ENCODE data around the gene ABLIM1. TPM values are rescaled to one million over a fixed set of nuclear protein-coding genes. Genes with fewer than 3 reads are reported as not detected.

ABLIM1 gene
- total and polyA plus RNA-seq, 7 experiments from 2014 or later, result 109 to 440 (median 357) TPM

GRCh38 chr10:114607358-114607998 lies 50.6 kb downstream of the ABLIM1 start:
- Histone ChIP-seq H3K27ac (ENCODE audit: low read depth, low read length) (no peak overlapping the region), H3K4me3 (ENCODE audit: low read length) (no peak overlapping the region), H3K4me1 (ENCODE audit: control insufficient read depth in 2 of 2, insufficient read depth in 2 of 2, low read length in 2 of 2) (no peaks in the 10 kb centered on the region), H3K27me3 (ENCODE audit: control insufficient read depth in 2 of 2, insufficient read depth in 2 of 2, low read length in 2 of 2) (no peaks in the 10 kb centered on the region), H3K9me3 (ENCODE audit: control insufficient read depth in 2 of 3, low read length in 3 of 3) (no peaks in the 10 kb centered on the region), H3K36me3 (ENCODE audit: control insufficient read depth in 2 of 3, insufficient read depth in 3 of 3, low read length in 3 of 3) (no peaks in the 10 kb centered on the region)
- no peak for DNase-seq
- peaks cover 0 to 2% (median 0%) of the 10 kb centered on the region in 11 donors for H3K9me3 Mint-ChIP-seq
- no peaks in the 10 kb centered on the region for H3K36me3 Mint-ChIP-seq
- intact Hi-C loops (cut with micrococcal nuclease), result no loop called here
- CTCF ChIA-PET, result interaction anchor here (0.7 kb wide), 1 partner anchor 107 kb away, joined by 3 read pairs; no protein-coding TSS in a partner anchor
- H3K27me3 Mint-ChIP-seq, result peaks cover 0 to 6% (median 0%) of the 10 kb centered on the region in 5 donors
- H3K27ac Mint-ChIP-seq, result no peak overlapping the region
- no peak overlapping the region for H3K4me3 Mint-ChIP-seq
- ATAC-seq, result no peak
- POLR2A ChIA-PET, result no interaction called here
- H3K4me1 Mint-ChIP-seq, result peaks cover 0 to 24% (median 0%) of the 10 kb centered on the region in 7 donors

GRCh38 chr10:114605155-114605797 lies 52.8 kb downstream of the ABLIM1 start:
- Histone ChIP-seq H3K27ac (ENCODE audit: low read depth, low read length) (no peak overlapping the region), H3K4me1 (ENCODE audit: control insufficient read depth in 2 of 2, insufficient read depth in 2 of 2, low read length in 2 of 2) (no peaks in the 10 kb centered on the region), H3K9me3 (ENCODE audit: control insufficient read depth in 2 of 3, low read length in 3 of 3) (no peaks in the 10 kb centered on the region), H3K27me3 (ENCODE audit: control insufficient read depth in 2 of 2, insufficient read depth in 2 of 2, low read length in 2 of 2) (no peaks in the 10 kb centered on the region), H3K36me3 (ENCODE audit: control insufficient read depth in 2 of 3, insufficient read depth in 3 of 3, low read length in 3 of 3) (no peaks in the 10 kb centered on the region), H3K4me3 (ENCODE audit: low read length) (no peak overlapping the region)
- peaks cover 0 to 2% (median 0%) of the 10 kb centered on the region in 11 donors for H3K9me3 Mint-ChIP-seq
- ChIA-PET CTCF (no interaction called here), POLR2A (no interaction called here)
- DNase-seq, result no peak
- H3K27ac Mint-ChIP-seq, result no peak overlapping the region
- no peak for ATAC-seq
- peaks cover 0 to 4% (median 0%) of the 10 kb centered on the region in 5 donors for H3K36me3 Mint-ChIP-seq
- intact Hi-C loops (cut with micrococcal nuclease), result no loop called here
- H3K27me3 Mint-ChIP-seq, result peaks cover 0 to 6% (median 0%) of the 10 kb centered on the region in 5 donors
- H3K4me1 Mint-ChIP-seq, result peaks cover 0 to 28% (median 7%) of the 10 kb centered on the region in 7 donors
- H3K4me3 Mint-ChIP-seq, result no peak overlapping the region

- ATAC-seq (no peak), DNase-seq (no peak)
- Mint-ChIP-seq H3K4me1 (peaks cover 0 to 28% (median 7%) of the 10 kb centered on the region in 7 donors), H3K27ac (no peak overlapping the region), H3K36me3 (peaks cover 0 to 4% (median 0%) of the 10 kb centered on the region in 5 donors), H3K9me3 (peaks cover 0 to 2% (median 0%) of the 10 kb centered on the region in 11 donors), H3K4me3 (no peak overlapping the region), H3K27me3 (peaks cover 0 to 6% (median 0%) of the 10 kb centered on the region in 5 donors)
- H3K4me1 ChIP-seq (ENCODE audit: control insufficient read depth in 2 of 2, insufficient read depth in 2 of 2, low read length in 2 of 2), result no peaks in the 10 kb centered on the region
- H3K9me3 ChIP-seq (ENCODE audit: control insufficient read depth in 2 of 3, low read length in 3 of 3), result no peaks in the 10 kb centered on the region
- ChIA-PET POLR2A (no interaction called here), CTCF (no interaction called here)
- intact Hi-C loops (cut with micrococcal nuclease), result no loop called here
- H3K4me3 ChIP-seq (ENCODE audit: low read length), result no peak overlapping the region
- no peaks in the 10 kb centered on the region for H3K36me3 ChIP-seq (ENCODE audit: control insufficient read depth in 2 of 3, insufficient read depth in 3 of 3, low read length in 3 of 3)
- H3K27me3 ChIP-seq (ENCODE audit: control insufficient read depth in 2 of 2, insufficient read depth in 2 of 2, low read length in 2 of 2), result no peaks in the 10 kb centered on the region
- no peak overlapping the region for H3K27ac ChIP-seq (ENCODE audit: low read depth, low read length)
These were observed 53.5 kb downstream of the ABLIM1 start for GRCh38 chr10:114604357-114605130.

GRCh38 chr10:114603948-114604347 lies 54.1 kb downstream of the ABLIM1 start:
- Mint-ChIP-seq H3K4me1 (peaks cover 0 to 28% (median 7%) of the 10 kb centered on the region in 7 donors), H3K27ac (no peak overlapping the region), H3K9me3 (peaks cover 0 to 2% (median 0%) of the 10 kb centered on the region in 11 donors), H3K27me3 (peaks cover 0 to 6% (median 0%) of the 10 kb centered on the region in 5 donors), H3K4me3 (peak overlapping the region in 1 of 10 donors; percentile 40), H3K36me3 (peaks cover 0 to 4% (median 0%) of the 10 kb centered on the region in 5 donors)
- Histone ChIP-seq H3K27me3 (ENCODE audit: control insufficient read depth in 2 of 2, insufficient read depth in 2 of 2, low read length in 2 of 2) (no peaks in the 10 kb centered on the region), H3K4me1 (ENCODE audit: control insufficient read depth in 2 of 2, insufficient read depth in 2 of 2, low read length in 2 of 2) (no peaks in the 10 kb centered on the region), H3K27ac (ENCODE audit: low read depth, low read length) (no peak overlapping the region), H3K36me3 (ENCODE audit: control insufficient read depth in 2 of 3, insufficient read depth in 3 of 3, low read length in 3 of 3) (no peaks in the 10 kb centered on the region), H3K4me3 (ENCODE audit: low read length) (no peak overlapping the region), H3K9me3 (ENCODE audit: control insufficient read depth in 2 of 3, low read length in 3 of 3) (no peaks in the 10 kb centered on the region)
- ChIA-PET CTCF (no interaction called here), POLR2A (no interaction called here)
- no peak for ATAC-seq
- intact Hi-C loops (cut with micrococcal nuclease), result no loop called here
- DNase-seq, result no peak

GRCh38 chr10:114603303-114603702 lies 54.8 kb downstream of the ABLIM1 start:
- DNase-seq, result no peak
- Mint-ChIP-seq H3K4me3 (no peak overlapping the region), H3K27ac (no peak overlapping the region), H3K4me1 (peaks cover 0 to 28% (median 7%) of the 10 kb centered on the region in 7 donors), H3K36me3 (peaks cover 0 to 4% (median 0%) of the 10 kb centered on the region in 5 donors), H3K27me3 (peaks cover 0 to 6% (median 0%) of the 10 kb centered on the region in 5 donors), H3K9me3 (peaks cover 0 to 2% (median 0%) of the 10 kb centered on the region in 11 donors)
- ChIA-PET CTCF (no interaction called here), POLR2A (no interaction called here)
- no peaks in the 10 kb centered on the region for H3K4me1 ChIP-seq (ENCODE audit: control insufficient read depth in 2 of 2, insufficient read depth in 2 of 2, low read length in 2 of 2)
- intact Hi-C loops (cut with micrococcal nuclease), result no loop called here
- no peaks in the 10 kb centered on the region for H3K36me3 ChIP-seq (ENCODE audit: control insufficient read depth in 2 of 3, insufficient read depth in 3 of 3, low read length in 3 of 3)
- H3K27me3 ChIP-seq (ENCODE audit: control insufficient read depth in 2 of 2, insufficient read depth in 2 of 2, low read length in 2 of 2), result no peaks in the 10 kb centered on the region
- ATAC-seq, result no peak
- H3K27ac ChIP-seq (ENCODE audit: low read depth, low read length), result no peak overlapping the region
- H3K9me3 ChIP-seq (ENCODE audit: control insufficient read depth in 2 of 3, low read length in 3 of 3), result no peaks in the 10 kb centered on the region
- no peak overlapping the region for H3K4me3 ChIP-seq (ENCODE audit: low read length)

GRCh38 chr10:114600057-114600456 lies 58.0 kb downstream of the ABLIM1 start:
- H3K9me3 Mint-ChIP-seq, result no peaks in the 10 kb centered on the region
- no peak for DNase-seq
- no peak overlapping the region for H3K4me3 Mint-ChIP-seq
- Histone ChIP-seq H3K36me3 (ENCODE audit: control insufficient read depth in 2 of 3, insufficient read depth in 3 of 3, low read length in 3 of 3) (no peaks in the 10 kb centered on the region), H3K27ac (ENCODE audit: low read depth, low read length) (no peak overlapping the region), H3K4me1 (ENCODE audit: control insufficient read depth in 2 of 2, insufficient read depth in 2 of 2, low read length in 2 of 2) (no peaks in the 10 kb centered on the region), H3K9me3 (ENCODE audit: control insufficient read depth in 2 of 3, low read length in 3 of 3) (no peaks in the 10 kb centered on the region), H3K27me3 (ENCODE audit: control insufficient read depth in 2 of 2, insufficient read depth in 2 of 2, low read length in 2 of 2) (no peaks in the 10 kb centered on the region), H3K4me3 (ENCODE audit: low read length) (no peak overlapping the region)
- H3K4me1 Mint-ChIP-seq, result peaks cover 0 to 23% (median 7%) of the 10 kb centered on the region in 7 donors
- H3K36me3 Mint-ChIP-seq, result peaks cover 0 to 6% (median 5%) of the 10 kb centered on the region in 5 donors
- POLR2A ChIA-PET, result no interaction called here
- H3K27ac Mint-ChIP-seq, result no peak overlapping the region
- peaks cover 4 to 19% (median 7%) of the 10 kb centered on the region in 5 donors for H3K27me3 Mint-ChIP-seq
- CTCF ChIA-PET, result interaction anchor here (1.2 kb wide), 1 partner anchor 10 kb away, joined by 3 read pairs; no protein-coding TSS in a partner anchor
- ATAC-seq, result no peak
- intact Hi-C loops (cut with micrococcal nuclease), result no loop called here
